GM19452 (cell line): Measurements from ENCODE around the gene PCDH19.

ENCODE experiments used
- ATAC-seq: cut with Tn5 transposase; IDR thresholded peaks from one replicate; pipeline ENCODE4 v1.9.1; 2021; ENCODE audit not compliant: unreplicated experiment

The PCDH19 gene

GRCh38 chrX:100316987-100317386 is 93.1 kb downstream of the PCDH19 start:
- ATAC-seq: no peak

- no peak for ATAC-seq
These were observed 94.5 kb downstream of the PCDH19 start for GRCh38 chrX:100315566-100315965.

GRCh38 chrX:100299559-100299958 is 110.5 kb downstream of the PCDH19 start:
- ATAC-seq: no peak

GRCh38 chrX:100297728-100298127 is 112.3 kb downstream of the PCDH19 start:
- no peak for ATAC-seq

GRCh38 chrX:100296183-100296753 is 113.8 kb downstream of the PCDH19 start:
- no peak for ATAC-seq

GRCh38 chrX:100294965-100295364 is 115.1 kb downstream of the PCDH19 start:
- ATAC-seq: no peak

- no peak for ATAC-seq
These were observed 121.0 kb downstream of the PCDH19 start for GRCh38 chrX:100289066-100289558.

- ATAC-seq: no peak
These were observed 132.8 kb downstream of the PCDH19 start for GRCh38 chrX:100277231-100277630.

GRCh38 chrX:100274916-100275315 is 135.2 kb downstream of the PCDH19 start:
- ATAC-seq: no peak

GRCh38 chrX:100265179-100265578 is 144.9 kb downstream of the PCDH19 start:
- ATAC-seq: no peak

GRCh38 chrX:100264200-100264599 is 145.9 kb downstream of the PCDH19 start:
- ATAC-seq: peak; percentile 55

- no peak for ATAC-seq
These were observed 146.4 kb downstream of the PCDH19 start for GRCh38 chrX:100263650-100264049.

GRCh38 chrX:100248885-100249493 is 161.1 kb downstream of the PCDH19 start:
- no peak for ATAC-seq

- no peak for ATAC-seq
These were observed 162.2 kb downstream of the PCDH19 start for GRCh38 chrX:100247826-100248225.

GRCh38 chrX:100244681-100245080 is 165.4 kb downstream of the PCDH19 start:
- no peak for ATAC-seq
